ENCODE results near the gene GOLIM4. TPM values are rescaled to one million over a fixed set of nuclear protein-coding genes. Genes with fewer than 3 reads are reported as not detected.
A peak's percentile ranks its signal among the peaks of the same experiment; 100 is the strongest.

The GOLIM4 gene
- total RNA-seq, 1 experiment from 2014 or later = 21.4 TPM

GRCh38 chr3:168097381-168097780, 1.7 kb upstream of the GOLIM4 start:
- DNase-seq (ENCODE audit: low spot score) = no peak

- peak; percentile 95 for DNase-seq (ENCODE audit: low spot score)
Observed at GRCh38 chr3:168096210-168096652, 507 bp upstream of the GOLIM4 start.

- peak; percentile 65 for DNase-seq (ENCODE audit: low spot score)
Observed at GRCh38 chr3:168094877-168095610, 680 bp downstream of the GOLIM4 start.

- no peak for DNase-seq (ENCODE audit: low spot score)
Observed at GRCh38 chr3:168094580-168094876, 1.2 kb downstream of the GOLIM4 start.

- no peak for DNase-seq (ENCODE audit: low spot score)
Observed at GRCh38 chr3:168093790-168094189, 1.9 kb downstream of the GOLIM4 start.

GRCh38 chr3:168093229-168093628, 2.5 kb downstream of the GOLIM4 start:
- DNase-seq (ENCODE audit: low spot score) = no peak

- no peak for DNase-seq (ENCODE audit: low spot score)
Observed at GRCh38 chr3:168091941-168092340, 3.8 kb downstream of the GOLIM4 start.

- peak; percentile 70 for DNase-seq (ENCODE audit: low spot score)
Observed at GRCh38 chr3:168091302-168091858, 4.3 kb downstream of the GOLIM4 start.

GRCh38 chr3:168090306-168091085, 5.2 kb downstream of the GOLIM4 start:
- DNase-seq (ENCODE audit: low spot score) = no peak

GRCh38 chr3:168089179-168089771, 6.4 kb downstream of the GOLIM4 start:
- no peak for DNase-seq (ENCODE audit: low spot score)

- peak; percentile 36 for DNase-seq (ENCODE audit: low spot score)
Observed at GRCh38 chr3:168088106-168088720, 7.5 kb downstream of the GOLIM4 start.

- DNase-seq (ENCODE audit: low spot score) = no peak
Observed at GRCh38 chr3:168087539-168087938, 8.2 kb downstream of the GOLIM4 start.

- DNase-seq (ENCODE audit: low spot score) = no peak
Observed at GRCh38 chr3:168086541-168087260, 9.0 kb downstream of the GOLIM4 start.

- DNase-seq (ENCODE audit: low spot score) = no peak
Observed at GRCh38 chr3:168085491-168086119, 10.1 kb downstream of the GOLIM4 start.

- no peak for DNase-seq (ENCODE audit: low spot score)
Observed at GRCh38 chr3:168083906-168084305, 11.8 kb downstream of the GOLIM4 start.

- no peak for DNase-seq (ENCODE audit: low spot score)
Observed at GRCh38 chr3:168081856-168082255, 13.9 kb downstream of the GOLIM4 start.

- DNase-seq (ENCODE audit: low spot score) = no peak
Observed at GRCh38 chr3:168081171-168081771, 14.5 kb downstream of the GOLIM4 start.

GRCh38 chr3:168080499-168081170, 15.1 kb downstream of the GOLIM4 start:
- DNase-seq (ENCODE audit: low spot score) = no peak

- DNase-seq (ENCODE audit: low spot score) = no peak
Observed at GRCh38 chr3:168080022-168080421, 15.7 kb downstream of the GOLIM4 start.

- no peak for DNase-seq (ENCODE audit: low spot score)
Observed at GRCh38 chr3:168077091-168077490, 18.6 kb downstream of the GOLIM4 start.
